K562 (cell line): ENCODE measurements around the gene EPGN. TPM values are rescaled to one million over a fixed set of nuclear protein-coding genes. Genes with fewer than 3 reads are reported as not detected.
A peak's percentile ranks its signal among the peaks of the same experiment; 100 is the strongest.

ENCODE experiments used
- ATAC-seq: fragments of 200-7000 bp; cut with Tn5 transposase; 3 replicates; pipeline ENCODE4 v1.9.1; 2020; ENCODE audit warnings: moderate library complexity
- BruUV-seq: library from RNA; stranded (reverse); fragments of 400-500 nt; replicated peaks from 2 replicates; lab custom pipeline; 2021; lab: Mats Ljungman, UMichigan
- CTCF ChIA-PET: fragments of 300-600 bp; formaldehyde crosslinking; extraction: SDS; loops from one replicate; lab custom pipeline; 2021; ENCODE audit warnings: low intra/inter-chr PET ratio; lab: Yijun Ruan, JAX
- POLR2A ChIA-PET: fragments of 300-600, 350-650 bp; sonication (Branson Sonifier 250); formaldehyde crosslinking; extraction: SDS; loops from one replicate; lab custom pipeline; 2021; ENCODE audit warnings: antibody characterized with exemption, inconsistent platforms; lab: Yijun Ruan, JAX
- DNase-seq, 4 experiments: peaks; one replicate each; pipeline versions ENCODE4 v3.0.0 to v3.0.0-alpha.2; 2011 to 2018; ENCODE audit warnings: low spot score in 3 of 4, mixed read lengths in 3 of 4; ENCODE audit errors: extremely low read depth in 1 of 4
- FAIRE-seq: peaks from 2 replicates; lab custom pipeline; 2011; peaks lifted over from hg19 to GRCh38; lab: Jason Lieb, UNC
- H2AFZ ChIP-seq: 2 replicates; pipeline ENCODE4 v1.6.0; 2011; ENCODE audit warnings: low read depth, low read length, control low read depth, inconsistent platforms
- H3K27ac ChIP-seq: fragments of 200-600 bp; 3 replicates; pipeline ENCODE4 v1.8.0; 2011; ENCODE audit warnings: low read depth, mild to moderate bottlenecking, control low read depth, inconsistent platforms, low read length, moderate library complexity, mixed read lengths; ENCODE audit errors: extremely low read depth
- H3K27me3 ChIP-seq, 2 experiments: fragments of 300-600 bp in 1 of 2; 2 replicates in 1 of 2; 3 replicates in 1 of 2; pipeline versions ENCODE4 v1.6.0 to v1.8.0; 2011; ENCODE audit warnings: inconsistent platforms in 2 of 2, low read length in 2 of 2, mild to moderate bottlenecking in 1 of 2, mixed read lengths in 1 of 2, moderate library complexity in 1 of 2; ENCODE audit not compliant: control insufficient read depth in 2 of 2, insufficient read depth in 2 of 2
- H3K36me3 ChIP-seq: fragments of 300-600 bp; 3 replicates; pipeline ENCODE4 v1.8.0; 2011; ENCODE audit warnings: mild to moderate bottlenecking, low read length, inconsistent platforms; ENCODE audit not compliant: control insufficient read depth, insufficient read depth
- H3K4me1 ChIP-seq, 2 experiments: fragments of 200-600 bp in 1 of 2; replicated peaks in 1 of 2; 2 replicates in 1 of 2; 3 replicates in 1 of 2; pipeline versions ENCODE4 v1.5.1 to v1.8.0; 2011; ENCODE audit warnings: inconsistent platforms in 2 of 2, low read length in 2 of 2, mild to moderate bottlenecking in 1 of 2, mixed read lengths in 1 of 2, moderate library complexity in 1 of 2; ENCODE audit not compliant: control insufficient read depth in 2 of 2, insufficient read depth in 2 of 2
- H3K4me2 ChIP-seq: 2 replicates; pipeline ENCODE4 v1.6.1; 2011; ENCODE audit warnings: low read length, control low read depth, inconsistent platforms, mixed read lengths; ENCODE audit not compliant: insufficient read depth
- H3K4me3 ChIP-seq: fragments of 200-600 bp; sonication (generic), shearing (Covaris generic); 2 replicates; pipeline ENCODE4 v1.5.1; 2016; ENCODE audit warnings: control low read depth, inconsistent platforms
- H3K79me2 ChIP-seq: fragments of 200-600 bp; 3 replicates; pipeline ENCODE4 v1.8.0; 2011; ENCODE audit warnings: low read length, inconsistent platforms; ENCODE audit not compliant: control insufficient read depth, insufficient read depth
- H3K9ac ChIP-seq, 2 experiments: 2 replicates each; pipeline versions ENCODE4 v1.6.0 to v1.6.1; 2011; ENCODE audit warnings: low read depth in 2 of 2, low read length in 2 of 2, control low read depth in 1 of 2, inconsistent platforms in 1 of 2, mild to moderate bottlenecking in 1 of 2, mixed read lengths in 1 of 2; ENCODE audit not compliant: insufficient read depth in 1 of 2
- H3K9me1 ChIP-seq: one replicate; pipeline ENCODE4 v1.6.0; 2011; ENCODE audit warnings: inconsistent platforms, mild to moderate bottlenecking, low read length, moderate library complexity; ENCODE audit not compliant: control insufficient read depth, insufficient read depth
- H3K9me3 ChIP-seq: replicated peaks from 2 replicates; pipeline ENCODE4 v1.5.1; 2011; ENCODE audit warnings: low read depth, low read length, inconsistent platforms; ENCODE audit not compliant: control insufficient read depth, insufficient read depth
- H4K20me1 ChIP-seq: replicated peaks from 2 replicates; pipeline ENCODE4 v1.6.1; 2011; ENCODE audit warnings: low read length, inconsistent platforms, mixed read lengths; ENCODE audit not compliant: control insufficient read depth, insufficient read depth
- CBFA2T2 ChIP-seq: fragments of 450-650 bp; conservative IDR thresholded peaks from 2 replicates; pipeline ENCODE4 v1.6.1; 2017; ENCODE audit warnings: mild to moderate bottlenecking
- CEBPB ChIP-seq: fragments of 450-650 bp; IDR thresholded peaks from 2 replicates; pipeline ENCODE4 v1.6.1; 2016; ENCODE audit warnings: missing genetic modification characterization, missing compliant biosample characterization
- CREB3 ChIP-seq: fragments of 450-650 bp; conservative IDR thresholded peaks from 2 replicates; pipeline ENCODE4 v1.6.1; 2016; ENCODE audit warnings: missing genetic modification characterization, low read depth, mild to moderate bottlenecking, missing compliant biosample characterization, moderate library complexity
- GTF2A2 ChIP-seq: IDR thresholded peaks from 2 replicates; pipeline ENCODE4 v1.6.1; 2016; ENCODE audit warnings: mild to moderate bottlenecking, missing genetic modification characterization, missing compliant biosample characterization
- KDM5B ChIP-seq: fragments of 200-600 bp; sonication (generic); IDR thresholded peaks from 2 replicates; pipeline ENCODE4 v1.6.1; 2012; ENCODE audit warnings: low read depth, mild to moderate bottlenecking, moderate library complexity, low read length, control low read depth, inconsistent platforms; ENCODE audit not compliant: insufficient replicate concordance
- NELFE ChIP-seq: IDR thresholded peaks from 2 replicates; pipeline ENCODE4 v1.6.1; 2011; ENCODE audit warnings: mild to moderate bottlenecking; ENCODE audit not compliant: insufficient read depth, insufficient read length
- PPARD ChIP-seq: fragments of 250-450 bp; sonication (Bioruptor Pico); IDR thresholded peaks from 2 replicates; pipeline ENCODE4 v1.8.0; 2022; ENCODE audit warnings: inconsistent platforms, mild to moderate bottlenecking, moderate library complexity
- ZBTB26 ChIP-seq: fragments of 450-650 bp; formaldehyde crosslinking; IDR thresholded peaks from 2 replicates; pipeline ENCODE4 v1.4.0; 2022; ENCODE audit warnings: missing genetic modification characterization
- ZBTB33 ChIP-seq: sonication (generic); formaldehyde crosslinking; IDR thresholded peaks from 2 replicates; pipeline ENCODE4 v1.8.1; 2023; ENCODE audit warnings: mild to moderate bottlenecking, missing genetic modification reagents
- ZEB2 ChIP-seq: fragments of 450-650 bp; IDR thresholded peaks from 2 replicates; pipeline ENCODE4 v1.6.1; 2016
- ZNF146 ChIP-seq: IDR thresholded peaks from one replicate; pipeline ENCODE4 v1.6.1; 2018; ENCODE audit warnings: missing compliant biosample characterization; ENCODE audit not compliant: unreplicated experiment
- ZNF512 ChIP-seq: IDR thresholded peaks from 2 replicates; pipeline ENCODE4 v1.6.1; 2016; ENCODE audit warnings: missing genetic modification characterization, missing compliant biosample characterization
- ZNF79 ChIP-seq: fragments of 250-450 bp; sonication (Bioruptor Pico); IDR thresholded peaks from 2 replicates; pipeline ENCODE4 v1.4.0; 2020; ENCODE audit warnings: low read depth, mild to moderate bottlenecking, moderate library complexity
- WGBS: fragments of 100-300 bp; shearing (Covaris generic); methylation state at CpG from one replicate; pipeline ENCODE4 v1.1.6; 2016; ENCODE audit warnings: low coverage, mixed read lengths; ENCODE audit not compliant: insufficient coverage; ENCODE audit errors: missing lambda C conversion rate; 5-methylcytosine and 5-hydroxymethylcytosine counted together
- in situ Hi-C: fragments of 300-500 bp; cut with MboI; formaldehyde crosslinking; loops from 4 replicates; pipeline ENCODE4 v1.15.0; 2018; ENCODE audit warnings: inconsistent platforms, mixed read lengths
- intact Hi-C: fragments of 100-400 bp; cut with micrococcal nuclease; formaldehyde crosslinking; loops from 2 replicates; pipeline ENCODE4 v1.14.2; 2022
- polyA plus RNA-seq, 8 experiments: library from polyadenylated mRNA; depleted of rRNA in 4 of 8; stranded (reverse) in 5 of 8; unstranded in 3 of 8; fragments of >200 nt; fragmentation: Nextera tagmentation in 2 of 8; fragmentation: Illumina TruSeq in 1 of 8; extraction: Ambion mirVana in 2 of 8; extraction: Trizol in 1 of 8; gene quantifications; 2 replicates each; pipeline versions ENCODE4 v1.2.1 to v1.2.3, GENCODE V29; 2011 to 2014; ENCODE audit warnings: inconsistent platforms in 1 of 8, missing spikeins in 1 of 8
- total RNA-seq, 7 experiments: library from RNA; depleted of rRNA in 6 of 7; stranded (reverse); fragments of >200 nt in 6 of 7; fragmentation: Illumina TruSeq in 2 of 7; extraction: Trizol in 2 of 7; gene quantifications; 2 replicates each; pipeline versions ENCODE4 v1.2.1 to v1.2.3, GENCODE V29; 2011 to 2021; ENCODE audit warnings: low replicate concordance in 1 of 7
- TF ChIP-seq, protein P1 (sequence below): fragments of 450-650 bp; IDR thresholded peaks from 2 replicates; pipeline ENCODE4 v1.6.1; 2017; ENCODE audit warnings: mild to moderate bottlenecking, moderate library complexity
- TF ChIP-seq, protein P2 (sequence below): fragments of 450-650 bp; IDR thresholded peaks from 2 replicates; pipeline ENCODE4 v1.6.1; 2016; ENCODE audit warnings: missing biosample characterization, missing genetic modification characterization

EPGN gene
- total and polyA plus RNA-seq, 9 of the 15 experiments (the other 6 are each of a cell fraction or from before 2014, with no cell fraction given): 0.10 to 0.56 TPM; not detected in 7

GRCh38 chr4:74361671-74362070 lies 53.4 kb downstream of the EPGN start:
- in situ Hi-C loops: no loop called here
- Histone ChIP-seq H3K4me2 (peak overlapping the region; percentile 15; the same call in 1 of the 2 replicates), H4K20me1 (no peaks in the 10 kb centered on the region), H3K9ac (peak overlapping the region in 1 of 2 experiments; percentile 17; a peak in 1 of 4 replicates), H3K27ac (peak overlapping the region; percentile 50; the same call in 2 of the 3 replicates), H3K36me3 (no peaks in the 10 kb centered on the region), H3K79me2 (peaks cover 26% of the 10 kb centered on the region), H3K4me1 (peaks cover 5% of the 10 kb centered on the region in 2 experiments; a peak in 2 of 5 replicates), H3K27me3 (no peaks in the 10 kb centered on the region), H2AFZ (peak overlapping the region; percentile 73), H3K9me3 (no peaks in the 10 kb centered on the region), H3K4me3 (no peak overlapping the region), H3K9me1 (no peaks in the 10 kb centered on the region)
- intact Hi-C loops: no loop called here
- ATAC-seq: no peak
- no peak for DNase-seq
- POLR2A ChIA-PET: no interaction called here
- FAIRE-seq: no peak
- BruUV-seq: no TSS peak
- CTCF ChIA-PET: no interaction called here
- 42% methylated on average over 4 of the region's 4 CpGs for WGBS
- TF ChIP-seq CBFA2T2 (no peak), ZNF146 (CRISPR knock-in tag) (no peak), CEBPB (tag) (no peak), ZBTB26 (CRISPR knock-in tag) (no peak), NELFE (no peak), KDM5B (no peak), PPARD (CRISPR knock-in tag) (no peak), ZEB2 (no peak), ZNF79 (CRISPR knock-in tag) (no peak), GTF2A2 (tag) (no peak), CREB3 (tag) (no peak), ZNF512 (tag) (no peak), ZBTB33 (CRISPR knock-in tag) (no peak)
- TF ChIP-seq, protein P1, sequence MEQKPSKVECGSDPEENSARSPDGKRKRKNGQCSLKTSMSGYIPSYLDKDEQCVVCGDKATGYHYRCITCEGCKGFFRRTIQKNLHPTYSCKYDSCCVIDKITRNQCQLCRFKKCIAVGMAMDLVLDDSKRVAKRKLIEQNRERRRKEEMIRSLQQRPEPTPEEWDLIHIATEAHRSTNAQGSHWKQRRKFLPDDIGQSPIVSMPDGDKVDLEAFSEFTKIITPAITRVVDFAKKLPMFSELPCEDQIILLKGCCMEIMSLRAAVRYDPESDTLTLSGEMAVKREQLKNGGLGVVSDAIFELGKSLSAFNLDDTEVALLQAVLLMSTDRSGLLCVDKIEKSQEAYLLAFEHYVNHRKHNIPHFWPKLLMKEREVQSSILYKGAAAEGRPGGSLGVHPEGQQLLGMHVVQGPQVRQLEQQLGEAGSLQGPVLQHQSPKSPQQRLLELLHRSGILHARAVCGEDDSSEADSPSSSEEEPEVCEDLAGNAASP: no peak
- TF ChIP-seq, protein P2, sequence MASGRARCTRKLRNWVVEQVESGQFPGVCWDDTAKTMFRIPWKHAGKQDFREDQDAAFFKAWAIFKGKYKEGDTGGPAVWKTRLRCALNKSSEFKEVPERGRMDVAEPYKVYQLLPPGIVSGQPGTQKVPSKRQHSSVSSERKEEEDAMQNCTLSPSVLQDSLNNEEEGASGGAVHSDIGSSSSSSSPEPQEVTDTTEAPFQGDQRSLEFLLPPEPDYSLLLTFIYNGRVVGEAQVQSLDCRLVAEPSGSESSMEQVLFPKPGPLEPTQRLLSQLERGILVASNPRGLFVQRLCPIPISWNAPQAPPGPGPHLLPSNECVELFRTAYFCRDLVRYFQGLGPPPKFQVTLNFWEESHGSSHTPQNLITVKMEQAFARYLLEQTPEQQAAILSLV: no peak
